Measurements from ENCODE around the gene MTAP.

DNA sequence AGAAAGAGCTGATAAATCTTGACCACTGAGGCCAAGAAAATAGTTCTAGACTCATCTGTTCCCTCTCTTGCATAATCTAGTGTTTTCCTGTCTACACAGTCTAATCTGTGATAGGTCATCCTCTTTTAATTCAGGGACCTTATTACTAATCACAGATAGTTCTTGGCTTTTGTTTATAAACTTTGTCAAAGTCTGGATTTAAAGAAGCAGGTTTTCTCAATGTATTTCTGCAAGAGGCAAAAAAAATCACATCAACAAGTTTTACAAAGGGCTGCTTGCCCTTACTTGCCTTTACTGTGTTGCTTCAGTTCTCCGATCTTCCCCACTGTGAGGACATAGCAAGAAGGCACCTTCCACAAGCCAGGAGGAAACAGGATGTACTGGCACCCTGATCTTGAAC, 43.9 kb upstream of the MTAP start:
- no peak for TF ChIP-seq EZH2 (optimal IDR thresholded peaks at IDR 0.05; ENCODE audit: low read depth, low read length)
- TF ChIP-seq, protein P1, sequence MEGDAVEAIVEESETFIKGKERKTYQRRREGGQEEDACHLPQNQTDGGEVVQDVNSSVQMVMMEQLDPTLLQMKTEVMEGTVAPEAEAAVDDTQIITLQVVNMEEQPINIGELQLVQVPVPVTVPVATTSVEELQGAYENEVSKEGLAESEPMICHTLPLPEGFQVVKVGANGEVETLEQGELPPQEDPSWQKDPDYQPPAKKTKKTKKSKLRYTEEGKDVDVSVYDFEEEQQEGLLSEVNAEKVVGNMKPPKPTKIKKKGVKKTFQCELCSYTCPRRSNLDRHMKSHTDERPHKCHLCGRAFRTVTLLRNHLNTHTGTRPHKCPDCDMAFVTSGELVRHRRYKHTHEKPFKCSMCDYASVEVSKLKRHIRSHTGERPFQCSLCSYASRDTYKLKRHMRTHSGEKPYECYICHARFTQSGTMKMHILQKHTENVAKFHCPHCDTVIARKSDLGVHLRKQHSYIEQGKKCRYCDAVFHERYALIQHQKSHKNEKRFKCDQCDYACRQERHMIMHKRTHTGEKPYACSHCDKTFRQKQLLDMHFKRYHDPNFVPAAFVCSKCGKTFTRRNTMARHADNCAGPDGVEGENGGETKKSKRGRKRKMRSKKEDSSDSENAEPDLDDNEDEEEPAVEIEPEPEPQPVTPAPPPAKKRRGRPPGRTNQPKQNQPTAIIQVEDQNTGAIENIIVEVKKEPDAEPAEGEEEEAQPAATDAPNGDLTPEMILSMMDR (IDR thresholded peaks at IDR 0.05; ENCODE audit: low read length) = no peak
- TF ChIP-seq EZH2phosphoT487 (IDR thresholded peaks at IDR 0.05; ENCODE audit: low read length) = no peak

Measured in MM.1S (cell line).